Activated CD8-positive, alpha-beta T cell treated with anti-CD3 and anti-CD28 coated beads, Interleukin-2, amount 10 ng/mL, durations not matched to agents 7 days and 5 days (primary cell): ENCODE results near the gene PRTFDC1. TPM values are rescaled to one million over a fixed set of nuclear protein-coding genes. Genes with fewer than 3 reads are reported as not detected.

ENCODE experiments used
- ATAC-seq: fragments of 150-1000 bp; cut with Tn5 transposase; one replicate; pipeline ENCODE4 v1.10.0; 2021; ENCODE audit warnings: moderate library complexity
- CTCF ChIA-PET: fragments of 350-600 bp; sonication (Branson Sonifier 250); formaldehyde crosslinking; loops from one replicate; lab custom pipeline; 2021; ENCODE audit warnings: antibody characterized with exemption; lab: Charles Lee
- POLR2A ChIA-PET: fragments of 350-600 bp; sonication (Branson Sonifier 250); formaldehyde crosslinking; loops from one replicate; lab custom pipeline; 2021; ENCODE audit warnings: antibody characterized with exemption; lab: Charles Lee
- DNase-seq: peaks from one replicate; pipeline ENCODE4 v3.0.0-alpha.2; 2020
- H3K27ac Mint-ChIP-seq: one replicate; pipeline ENCODE4 v1.8.0; 2021; ENCODE audit warnings: mild to moderate bottlenecking, mixed read lengths
- H3K27me3 Mint-ChIP-seq: one replicate; pipeline ENCODE4 v1.8.0; 2021; ENCODE audit warnings: low read depth, mixed read lengths
- H3K36me3 Mint-ChIP-seq: one replicate; pipeline ENCODE4 v1.8.0; 2021; ENCODE audit warnings: low read depth, mixed read lengths
- H3K4me1 Mint-ChIP-seq: one replicate; pipeline ENCODE4 v1.8.0; 2021; ENCODE audit warnings: low read depth, mixed read lengths
- H3K4me3 Mint-ChIP-seq: one replicate; pipeline ENCODE4 v1.8.0; 2021; ENCODE audit warnings: mild to moderate bottlenecking, mixed read lengths
- H3K9me3 Mint-ChIP-seq: one replicate; pipeline ENCODE4 v1.8.0; 2022; ENCODE audit warnings: mixed read lengths; ENCODE audit not compliant: insufficient read depth
- total RNA-seq, 2 experiments: library from RNA; stranded (reverse); gene quantifications; one replicate each; pipeline ENCODE4 v1.2.3, GENCODE V29; 2021

PRTFDC1 gene
- total RNA-seq, 2 experiments from 2014 or later, result 1.6 to 2.9 TPM

DNA sequence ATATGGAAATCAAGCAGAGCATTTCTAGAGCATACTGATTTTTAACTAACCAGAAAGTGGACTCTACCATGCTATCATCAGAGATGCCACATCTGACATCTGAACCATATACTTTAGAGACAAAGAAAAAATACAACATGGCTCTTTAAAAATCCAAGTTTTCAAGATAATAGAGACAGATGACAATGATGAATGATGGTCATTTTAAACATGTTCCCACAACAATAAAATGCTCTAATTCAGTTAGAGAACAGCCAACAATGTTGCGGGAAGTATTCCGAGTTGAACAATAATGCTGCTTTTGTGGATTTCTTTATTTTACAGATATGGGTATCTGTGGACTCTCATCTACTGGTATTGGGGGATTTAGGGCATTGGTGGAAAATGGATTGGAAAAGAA is 52.8 kb downstream of the PRTFDC1 start:
- ChIA-PET POLR2A (no interaction called here), CTCF (no interaction called here)
- no peak for DNase-seq
- no peaks in the 10 kb centered on the region for H3K9me3 Mint-ChIP-seq
- no peaks in the 10 kb centered on the region for H3K27me3 Mint-ChIP-seq
- no peak overlapping the region for H3K4me3 Mint-ChIP-seq
- peaks cover 32% of the 10 kb centered on the region for H3K36me3 Mint-ChIP-seq
- H3K4me1 Mint-ChIP-seq, result peaks cover 53% of the 10 kb centered on the region
- H3K27ac Mint-ChIP-seq, result no peak overlapping the region
- no peak for ATAC-seq

DNA sequence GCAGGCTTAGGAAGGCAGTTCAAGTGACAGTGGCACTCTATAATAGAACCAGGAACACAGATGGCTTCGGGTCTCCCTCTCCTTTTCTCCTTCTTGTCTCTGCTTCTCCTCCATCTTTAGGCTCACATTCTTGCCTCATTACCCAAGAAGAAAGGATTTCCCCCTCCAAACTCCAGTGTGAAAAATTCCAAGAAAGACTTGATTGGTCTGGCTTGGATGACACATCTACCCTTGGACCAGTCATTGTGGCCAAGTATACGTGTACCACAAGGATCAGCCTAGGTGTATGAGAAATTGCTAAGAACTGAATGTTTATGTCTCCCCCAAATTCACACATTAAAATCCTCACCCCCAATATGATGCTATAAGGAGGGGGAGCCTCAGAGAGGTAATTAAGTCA is 53.9 kb downstream of the PRTFDC1 start:
- Mint-ChIP-seq H3K9me3 (no peaks in the 10 kb centered on the region), H3K4me1 (peaks cover 62% of the 10 kb centered on the region), H3K27me3 (no peaks in the 10 kb centered on the region), H3K4me3 (no peak overlapping the region), H3K27ac (no peak overlapping the region), H3K36me3 (peaks cover 35% of the 10 kb centered on the region)
- ChIA-PET CTCF (no interaction called here), POLR2A (no interaction called here)
- no peak for DNase-seq
- ATAC-seq, result no peak

DNA sequence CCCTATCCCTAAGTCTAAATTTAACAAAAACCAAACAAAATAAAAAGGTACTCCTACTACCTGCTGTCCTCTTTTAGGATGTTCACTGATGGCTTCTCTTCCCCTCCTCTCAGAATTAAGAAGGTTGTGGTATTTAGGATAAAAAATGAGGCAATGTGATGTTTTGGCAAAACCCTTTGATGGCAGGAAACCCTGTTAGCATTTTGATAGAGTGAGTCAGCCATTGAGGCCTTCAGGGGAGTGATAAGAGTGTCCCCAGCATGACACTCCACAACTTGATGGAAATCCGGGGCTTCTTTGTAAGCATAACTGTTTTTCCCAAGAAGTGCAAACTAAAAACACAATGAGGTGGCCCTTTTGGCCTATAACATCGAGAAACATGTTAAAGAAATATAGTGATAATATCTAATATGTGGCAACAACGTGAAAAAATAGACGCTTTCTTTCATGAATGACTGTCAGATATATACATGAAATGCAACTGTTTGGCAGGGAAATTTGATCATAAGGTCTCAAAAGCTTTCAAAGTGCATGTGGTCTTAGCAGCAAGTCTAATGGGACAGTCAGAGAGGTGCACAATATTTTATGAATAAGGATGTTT is 55.0 kb downstream of the PRTFDC1 start:
- no peaks in the 10 kb centered on the region for H3K27me3 Mint-ChIP-seq
- ATAC-seq, result peak; percentile 43
- no peak overlapping the region for H3K4me3 Mint-ChIP-seq
- POLR2A ChIA-PET, result interaction anchor here (0.6 kb wide), 1 partner anchor 250 kb away, joined by 3 read pairs; no protein-coding TSS in a partner anchor
- peaks cover 45% of the 10 kb centered on the region for H3K36me3 Mint-ChIP-seq
- CTCF ChIA-PET, result no interaction called here
- peaks cover 61% of the 10 kb centered on the region for H3K4me1 Mint-ChIP-seq
- H3K27ac Mint-ChIP-seq, result peak overlapping the region; percentile 65
- DNase-seq, result no peak
- H3K9me3 Mint-ChIP-seq, result no peaks in the 10 kb centered on the region

DNA sequence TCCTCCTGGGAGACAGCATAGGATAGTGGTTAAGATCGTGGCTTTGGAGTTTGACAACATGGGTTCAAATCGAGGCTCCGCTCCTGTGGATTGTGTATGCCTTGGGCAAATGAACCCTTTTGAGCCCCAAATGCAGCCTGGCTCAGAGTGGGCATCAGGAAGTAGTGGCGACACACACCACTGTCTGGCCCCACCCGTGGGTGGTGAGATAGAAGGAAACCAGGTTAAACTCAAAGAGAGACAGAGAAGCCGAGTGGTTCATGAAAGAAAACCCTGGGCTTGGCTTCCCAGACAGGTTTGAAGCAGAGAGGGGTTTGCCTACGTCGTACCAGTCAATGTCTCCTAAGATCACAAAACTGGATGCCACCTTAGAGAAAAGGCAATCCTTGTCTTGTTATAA is 57.7 kb downstream of the PRTFDC1 start:
- DNase-seq (peak; percentile 39), ATAC-seq (peak; percentile 42)
- Mint-ChIP-seq H3K36me3 (peaks cover 57% of the 10 kb centered on the region), H3K9me3 (no peaks in the 10 kb centered on the region), H3K4me1 (peaks cover 55% of the 10 kb centered on the region), H3K4me3 (peak overlapping the region; percentile 65), H3K27me3 (no peaks in the 10 kb centered on the region), H3K27ac (peak overlapping the region; percentile 95)
- CTCF ChIA-PET, result interaction anchor here (1.6 kb wide), 1 partner anchor 10 kb away, joined by 5 read pairs; no protein-coding TSS in a partner anchor
- POLR2A ChIA-PET, result interaction anchor here (1.2 kb wide), 1 partner anchor 57 kb away, joined by 4 read pairs; no protein-coding TSS in a partner anchor

DNA sequence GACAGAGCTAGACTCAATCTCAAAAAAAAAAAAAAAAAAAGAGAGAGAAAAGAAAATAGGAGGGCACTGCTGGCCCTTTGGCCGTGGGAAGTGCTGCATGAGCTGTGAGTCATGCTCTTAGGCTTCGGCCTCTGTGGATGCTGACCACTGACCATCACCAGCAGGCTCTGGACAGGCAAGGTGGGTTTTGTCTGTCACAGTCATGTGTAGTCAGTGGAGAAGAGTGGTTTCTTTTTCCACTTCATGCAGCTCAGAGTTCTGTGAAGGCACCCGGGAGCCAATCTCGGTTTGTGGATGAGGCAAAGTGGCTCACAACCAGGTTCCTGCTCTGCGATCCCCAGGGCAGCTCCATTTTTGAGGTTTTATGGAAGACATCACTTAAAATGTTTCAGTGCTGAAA is 58.1 kb downstream of the PRTFDC1 start:
- ChIA-PET CTCF (interaction anchor here (1.6 kb wide), 1 partner anchor 10 kb away, joined by 5 read pairs; no protein-coding TSS in a partner anchor), POLR2A (interaction anchor here (1.2 kb wide), 1 partner anchor 57 kb away, joined by 4 read pairs; no protein-coding TSS in a partner anchor)
- Mint-ChIP-seq H3K9me3 (no peaks in the 10 kb centered on the region), H3K27ac (peak overlapping the region; percentile 95), H3K36me3 (peaks cover 59% of the 10 kb centered on the region), H3K27me3 (no peaks in the 10 kb centered on the region), H3K4me1 (peaks cover 59% of the 10 kb centered on the region), H3K4me3 (peak overlapping the region; percentile 65)
- DNase-seq (peak; percentile 30), ATAC-seq (peak; percentile 55)

DNA sequence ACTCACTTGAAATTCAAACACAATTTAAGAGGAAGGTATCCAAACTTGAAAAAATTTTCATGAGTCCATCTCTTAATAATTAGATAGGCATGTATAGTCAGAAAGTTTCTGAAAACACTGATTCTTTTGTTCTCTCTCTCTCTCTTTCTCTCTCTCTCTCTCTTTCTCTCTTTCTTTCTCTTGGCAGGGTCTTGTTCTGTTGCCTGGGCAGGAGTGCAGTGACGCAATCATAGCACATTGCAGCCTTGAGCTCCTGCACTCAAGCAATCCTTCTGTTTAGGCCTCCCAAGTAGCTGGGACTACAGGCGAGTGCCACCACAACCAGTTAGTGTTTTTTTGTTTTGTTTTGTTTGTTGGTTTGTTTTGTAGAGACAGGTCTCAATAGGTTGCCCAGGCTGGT is 59.3 kb downstream of the PRTFDC1 start:
- ChIA-PET POLR2A (no interaction called here), CTCF (interaction anchor here (1.6 kb wide), 1 partner anchor 9 kb away, joined by 5 read pairs; no protein-coding TSS in a partner anchor)
- DNase-seq (no peak), ATAC-seq (no peak)
- H3K4me3 Mint-ChIP-seq, result no peak overlapping the region
- H3K9me3 Mint-ChIP-seq, result no peaks in the 10 kb centered on the region
- H3K4me1 Mint-ChIP-seq, result peaks cover 65% of the 10 kb centered on the region
- no peaks in the 10 kb centered on the region for H3K27me3 Mint-ChIP-seq
- H3K36me3 Mint-ChIP-seq, result peaks cover 55% of the 10 kb centered on the region
- peak overlapping the region; percentile 2 for H3K27ac Mint-ChIP-seq

DNA sequence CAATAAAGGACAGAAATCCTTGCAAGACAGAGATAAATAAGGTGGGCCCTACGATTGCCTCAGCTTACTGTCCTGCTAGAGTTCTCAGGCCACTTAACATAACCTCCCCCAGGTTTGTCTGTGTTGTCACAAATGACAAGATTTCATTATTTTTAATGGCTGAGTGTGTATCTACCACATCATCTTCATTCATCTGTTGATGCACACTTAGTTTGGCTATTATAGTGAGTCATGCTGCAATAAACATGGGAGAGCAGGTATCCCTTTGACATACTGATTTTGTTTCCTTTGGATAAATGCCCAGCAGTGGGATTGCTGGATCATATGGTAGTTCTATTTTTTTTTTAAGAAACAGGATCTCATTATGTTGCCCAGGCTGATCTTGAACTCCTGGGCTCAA is 60.6 kb downstream of the PRTFDC1 start:
- Mint-ChIP-seq H3K4me1 (peaks cover 64% of the 10 kb centered on the region), H3K9me3 (no peaks in the 10 kb centered on the region), H3K4me3 (no peak overlapping the region), H3K27ac (no peak overlapping the region), H3K36me3 (peaks cover 52% of the 10 kb centered on the region), H3K27me3 (no peaks in the 10 kb centered on the region)
- no peak for ATAC-seq
- ChIA-PET CTCF (no interaction called here), POLR2A (no interaction called here)
- no peak for DNase-seq

DNA sequence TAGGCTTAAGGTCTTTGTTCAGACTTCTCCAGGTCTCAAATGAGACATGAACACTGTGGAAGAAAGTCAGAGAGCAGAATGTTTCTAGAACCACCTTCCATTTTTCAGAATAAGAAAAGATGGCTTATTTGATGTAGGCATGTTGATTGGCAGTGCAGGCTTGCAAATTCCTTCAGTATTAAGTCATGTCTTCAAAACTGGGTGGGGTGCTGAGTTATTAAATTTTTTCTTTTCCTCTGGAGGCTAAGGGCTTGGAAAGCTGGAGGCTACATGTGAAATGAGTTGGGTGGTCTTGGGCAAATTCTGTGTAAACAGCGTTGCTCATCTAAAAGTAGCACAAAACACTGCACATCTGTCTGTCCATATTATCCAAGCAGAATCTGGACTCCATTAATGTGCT is 62.8 kb downstream of the PRTFDC1 start:
- peaks cover 53% of the 10 kb centered on the region for H3K36me3 Mint-ChIP-seq
- DNase-seq (no peak), ATAC-seq (no peak)
- H3K4me3 Mint-ChIP-seq, result no peak overlapping the region
- ChIA-PET POLR2A (no interaction called here), CTCF (no interaction called here)
- H3K4me1 Mint-ChIP-seq, result peaks cover 54% of the 10 kb centered on the region
- peak overlapping the region; percentile 12 for H3K27ac Mint-ChIP-seq
- H3K9me3 Mint-ChIP-seq, result no peaks in the 10 kb centered on the region
- no peaks in the 10 kb centered on the region for H3K27me3 Mint-ChIP-seq

DNA sequence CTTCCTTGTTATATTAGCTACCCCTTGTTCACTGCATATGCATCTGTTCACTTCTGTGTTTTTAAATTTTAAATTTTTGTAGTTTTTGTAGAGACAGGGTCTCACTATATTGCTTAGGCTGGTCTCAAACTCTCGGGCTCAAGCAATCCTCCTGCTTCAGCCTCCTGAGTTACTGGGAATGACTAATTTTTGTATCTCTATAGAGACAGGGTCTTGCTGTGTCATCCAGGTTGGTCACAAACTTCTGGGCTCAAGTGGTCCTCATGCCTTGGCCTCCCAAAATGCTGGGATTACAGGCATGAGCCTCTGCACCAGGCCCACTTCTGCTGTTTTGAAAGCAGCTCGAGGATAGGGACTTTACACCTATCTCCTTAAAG is 64.6 kb downstream of the PRTFDC1 start:
- Mint-ChIP-seq H3K36me3 (peaks cover 51% of the 10 kb centered on the region), H3K4me1 (peaks cover 56% of the 10 kb centered on the region), H3K27ac (peak overlapping the region; percentile 95), H3K4me3 (peak overlapping the region; percentile 75), H3K27me3 (no peaks in the 10 kb centered on the region), H3K9me3 (no peaks in the 10 kb centered on the region)
- POLR2A ChIA-PET, result interaction anchor here (1.0 to 1.3 kb wide), 2 partner anchors 23 to 28 kb away, joined by 3 read pairs; no protein-coding TSS in a partner anchor
- ATAC-seq (no peak), DNase-seq (no peak)
- CTCF ChIA-PET, result interaction anchor here (0.6 to 1.5 kb wide), 4 partner anchors 21 to 39 kb away, joined by 3 to 4 read pairs (median 3); no protein-coding TSS in a partner anchor

DNA sequence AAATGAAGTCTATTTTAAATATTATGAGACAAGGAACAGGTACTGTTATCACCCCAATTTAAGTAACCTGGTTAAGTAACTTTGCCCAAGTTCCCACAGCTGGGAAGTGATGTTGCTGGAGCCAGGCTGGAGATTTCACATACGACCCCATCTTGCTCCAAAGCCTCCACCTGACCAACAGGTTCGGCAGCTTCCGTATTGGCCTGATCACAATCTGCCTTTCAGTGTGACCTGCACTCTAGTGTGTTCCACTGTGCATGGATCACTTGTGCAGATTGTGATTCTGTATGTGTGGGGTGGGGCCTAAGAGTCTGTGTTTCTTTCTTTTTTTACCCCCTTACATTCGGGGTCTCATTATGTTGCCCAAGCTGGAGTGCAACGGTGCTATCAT is 66.1 kb downstream of the PRTFDC1 start:
- DNase-seq, result no peak
- Mint-ChIP-seq H3K9me3 (no peaks in the 10 kb centered on the region), H3K27ac (no peak overlapping the region), H3K4me3 (no peak overlapping the region), H3K4me1 (peaks cover 68% of the 10 kb centered on the region), H3K36me3 (peaks cover 44% of the 10 kb centered on the region), H3K27me3 (no peaks in the 10 kb centered on the region)
- POLR2A ChIA-PET, result interaction anchor here (0.5 to 1.1 kb wide), 2 partner anchors 106 to 130 kb away, joined by 3 read pairs; partner anchors contain the start of genes ENKUR and THNSL1
- ATAC-seq, result no peak
- CTCF ChIA-PET, result no interaction called here

DNA sequence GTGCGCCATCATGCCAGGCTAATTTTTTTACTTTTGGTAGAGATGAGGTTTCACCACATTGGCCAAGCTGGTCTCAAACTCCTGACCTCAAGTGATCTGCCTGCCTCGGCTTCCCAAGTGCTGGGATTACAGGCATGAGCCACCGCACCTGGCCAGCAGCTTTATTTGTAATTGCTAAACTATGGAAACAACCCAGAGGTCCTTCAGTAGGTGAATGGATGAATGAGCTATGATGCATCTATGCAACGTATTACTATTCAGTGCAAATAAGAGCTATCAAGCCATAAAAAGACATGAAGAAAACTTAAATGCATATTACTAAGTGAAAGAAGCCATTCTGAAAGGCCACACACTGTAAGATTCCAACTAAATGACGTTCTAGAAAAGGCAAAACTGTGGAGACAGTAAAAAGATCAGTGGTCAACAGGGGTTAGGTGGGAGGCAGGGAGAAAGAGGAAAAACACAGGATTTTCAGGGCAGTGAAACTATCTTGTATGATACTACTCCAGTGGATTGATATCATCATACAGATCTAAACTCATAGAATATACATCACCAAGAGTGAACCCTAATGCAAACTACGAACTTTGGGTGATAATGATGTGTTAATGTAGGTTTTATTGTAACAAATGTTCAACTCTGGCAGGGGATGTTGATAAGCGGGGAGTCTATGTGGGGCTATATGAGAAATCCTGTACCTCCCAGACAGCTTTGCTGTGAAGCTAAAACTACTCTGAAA is 66.7 kb downstream of the PRTFDC1 start:
- ChIA-PET CTCF (interaction anchor here (1.4 kb wide), 1 partner anchor 14 kb away, joined by 4 read pairs; no protein-coding TSS in a partner anchor), POLR2A (interaction anchor here (0.6 to 1.1 kb wide), 2 partner anchors 130 to 182 kb away, joined by 3 read pairs; partner anchors contain the start of genes ENKUR and THNSL1)
- H3K4me1 Mint-ChIP-seq, result peaks cover 72% of the 10 kb centered on the region
- ATAC-seq, result no peak
- H3K27ac Mint-ChIP-seq, result peak overlapping the region; percentile 69
- no peaks in the 10 kb centered on the region for H3K9me3 Mint-ChIP-seq
- H3K4me3 Mint-ChIP-seq, result no peak overlapping the region
- peaks cover 41% of the 10 kb centered on the region for H3K36me3 Mint-ChIP-seq
- H3K27me3 Mint-ChIP-seq, result no peaks in the 10 kb centered on the region
- DNase-seq, result no peak

DNA sequence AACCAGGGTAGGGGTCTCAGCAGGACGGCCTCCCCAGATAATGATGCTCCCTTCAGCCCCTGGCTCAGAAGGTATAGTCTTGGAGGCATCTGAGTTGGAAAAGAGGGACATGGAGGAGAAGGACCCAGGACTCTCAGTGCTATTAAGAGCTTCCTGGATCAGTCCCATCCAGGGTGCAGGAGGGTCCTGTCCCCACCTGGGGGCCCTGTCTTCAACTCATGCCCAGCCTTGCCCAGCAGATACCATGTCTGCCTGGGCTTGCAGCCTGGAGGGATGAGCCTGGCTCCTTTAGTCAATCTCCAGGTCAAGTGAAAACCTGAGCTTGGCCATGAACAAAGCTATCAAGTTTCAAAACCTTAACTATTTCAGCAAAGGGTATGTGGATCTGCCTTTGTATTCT is 67.6 kb downstream of the PRTFDC1 start:
- ChIA-PET POLR2A (no interaction called here), CTCF (interaction anchor here (1.4 kb wide), 2 partner anchors 9 to 13 kb away, joined by 4 to 5 read pairs; no protein-coding TSS in a partner anchor)
- Mint-ChIP-seq H3K9me3 (no peaks in the 10 kb centered on the region), H3K4me3 (no peak overlapping the region), H3K27me3 (no peaks in the 10 kb centered on the region), H3K27ac (no peak overlapping the region), H3K4me1 (peaks cover 65% of the 10 kb centered on the region), H3K36me3 (peaks cover 31% of the 10 kb centered on the region)
- no peak for ATAC-seq
- no peak for DNase-seq
